ENCODE data around the gene CES5A. TPM values are rescaled to one million over a fixed set of nuclear protein-coding genes. Genes with fewer than 3 reads are reported as not detected.
"Not testable (repeated sequence)": the region's sequence is repeated elsewhere in the genome, so short reads cannot be mapped to it uniquely, and the experiment has no call there.

Gene CES5A
- total RNA-seq, 1 donor from 2014 or later = not detected

DNA sequence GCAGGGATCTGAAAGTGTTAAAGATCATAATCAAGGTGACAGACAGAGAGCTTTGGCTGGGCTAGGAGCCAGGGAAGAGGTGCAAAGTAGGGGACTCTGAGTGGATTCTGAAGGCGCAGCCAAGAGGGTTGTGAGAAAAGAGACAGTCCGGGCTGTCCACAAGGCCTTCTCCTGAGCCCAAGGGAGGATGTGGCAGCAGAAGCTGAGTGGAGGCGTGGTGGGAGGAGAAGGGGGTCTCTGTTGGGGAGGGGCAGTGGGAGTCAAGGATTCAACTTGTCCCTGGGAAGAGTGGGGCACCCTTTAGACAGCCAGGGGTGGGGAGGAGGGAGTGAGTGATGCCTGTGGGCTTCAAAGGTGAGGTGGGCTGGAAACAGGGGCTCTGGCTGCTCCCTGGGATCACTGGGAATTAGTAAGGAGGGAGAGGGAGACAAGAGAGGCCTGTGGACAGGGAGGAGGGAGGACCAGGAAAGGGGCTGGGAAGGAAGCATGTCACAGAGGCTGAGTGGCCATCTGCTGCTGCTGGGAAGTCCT, 52.8 kb downstream of the CES5A start:
- no peaks in the 10 kb centered on the region for H3K36me3 Mint-ChIP-seq (ENCODE audit: low read depth)
- TF ChIP-seq, protein P1, sequence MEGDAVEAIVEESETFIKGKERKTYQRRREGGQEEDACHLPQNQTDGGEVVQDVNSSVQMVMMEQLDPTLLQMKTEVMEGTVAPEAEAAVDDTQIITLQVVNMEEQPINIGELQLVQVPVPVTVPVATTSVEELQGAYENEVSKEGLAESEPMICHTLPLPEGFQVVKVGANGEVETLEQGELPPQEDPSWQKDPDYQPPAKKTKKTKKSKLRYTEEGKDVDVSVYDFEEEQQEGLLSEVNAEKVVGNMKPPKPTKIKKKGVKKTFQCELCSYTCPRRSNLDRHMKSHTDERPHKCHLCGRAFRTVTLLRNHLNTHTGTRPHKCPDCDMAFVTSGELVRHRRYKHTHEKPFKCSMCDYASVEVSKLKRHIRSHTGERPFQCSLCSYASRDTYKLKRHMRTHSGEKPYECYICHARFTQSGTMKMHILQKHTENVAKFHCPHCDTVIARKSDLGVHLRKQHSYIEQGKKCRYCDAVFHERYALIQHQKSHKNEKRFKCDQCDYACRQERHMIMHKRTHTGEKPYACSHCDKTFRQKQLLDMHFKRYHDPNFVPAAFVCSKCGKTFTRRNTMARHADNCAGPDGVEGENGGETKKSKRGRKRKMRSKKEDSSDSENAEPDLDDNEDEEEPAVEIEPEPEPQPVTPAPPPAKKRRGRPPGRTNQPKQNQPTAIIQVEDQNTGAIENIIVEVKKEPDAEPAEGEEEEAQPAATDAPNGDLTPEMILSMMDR (IDR thresholded peaks at IDR 0.05) = no peak
- H3K27me3 Mint-ChIP-seq (ENCODE audit: low read depth) = peaks cover 28% of the 10 kb centered on the region
- no peak for DNase-seq (ENCODE audit: low spot score)
- H3K27ac Mint-ChIP-seq (ENCODE audit: unreplicated experiment) = no peak overlapping the region
- no peaks in the 10 kb centered on the region for H3K4me1 Mint-ChIP-seq (ENCODE audit: low read depth)
- no peaks in the 10 kb centered on the region for H3K9me3 Mint-ChIP-seq (ENCODE audit: low read depth)
- H3K4me3 Mint-ChIP-seq (ENCODE audit: unreplicated experiment) = no peak overlapping the region

DNA sequence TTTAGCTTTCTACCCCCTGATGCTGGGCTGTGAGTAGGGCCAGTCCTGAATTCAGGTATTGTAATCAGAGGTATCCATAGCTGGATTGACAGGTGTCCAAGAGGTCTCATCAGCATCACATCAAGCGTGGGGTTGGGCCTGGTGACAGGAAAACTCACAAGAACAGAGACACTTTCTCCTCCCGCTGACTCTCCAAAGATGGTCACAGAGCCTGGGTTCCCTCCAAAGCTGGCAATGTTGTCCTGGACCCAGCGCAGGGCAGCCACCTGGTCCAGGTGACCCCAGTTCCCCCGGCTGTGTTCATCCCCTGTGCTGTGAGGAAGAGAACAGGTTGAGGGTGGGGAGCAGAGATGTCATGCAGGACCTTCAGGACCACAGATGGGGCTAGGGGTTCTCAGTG, 54.0 kb downstream of the CES5A start:
- H3K4me1 Mint-ChIP-seq (ENCODE audit: low read depth) = no peaks in the 10 kb centered on the region
- H3K9me3 Mint-ChIP-seq (ENCODE audit: low read depth) = no peaks in the 10 kb centered on the region
- H3K27ac Mint-ChIP-seq (ENCODE audit: unreplicated experiment) = no peak overlapping the region
- no peak overlapping the region for H3K4me3 Mint-ChIP-seq (ENCODE audit: unreplicated experiment)
- TF ChIP-seq, protein P1 (IDR thresholded peaks at IDR 0.05) = no peak
- DNase-seq (ENCODE audit: low spot score) = no peak
- no peaks in the 10 kb centered on the region for H3K36me3 Mint-ChIP-seq (ENCODE audit: low read depth)
- peaks cover 29% of the 10 kb centered on the region for H3K27me3 Mint-ChIP-seq (ENCODE audit: low read depth)

DNA sequence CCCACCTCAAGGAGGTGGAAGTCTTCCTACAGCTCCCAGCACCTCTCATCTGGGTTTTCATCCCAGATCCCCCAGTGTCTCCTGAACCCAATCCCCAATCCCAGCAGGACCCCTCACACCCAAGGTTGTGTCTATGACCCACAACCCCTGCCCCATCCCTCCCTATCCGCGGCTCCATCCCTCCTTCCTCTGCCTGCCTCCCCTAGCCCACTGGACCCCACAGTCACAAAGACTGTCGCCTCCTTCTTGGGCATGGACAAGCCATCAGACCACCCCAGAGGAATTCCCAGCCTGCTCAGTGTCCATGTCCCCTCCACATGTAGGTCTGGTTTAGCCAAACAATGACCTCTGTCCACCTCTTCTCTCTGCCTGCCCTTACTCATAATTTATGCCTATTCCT, 54.6 kb downstream of the CES5A start:
- peaks cover 29% of the 10 kb centered on the region for H3K27me3 Mint-ChIP-seq (ENCODE audit: low read depth)

DNA sequence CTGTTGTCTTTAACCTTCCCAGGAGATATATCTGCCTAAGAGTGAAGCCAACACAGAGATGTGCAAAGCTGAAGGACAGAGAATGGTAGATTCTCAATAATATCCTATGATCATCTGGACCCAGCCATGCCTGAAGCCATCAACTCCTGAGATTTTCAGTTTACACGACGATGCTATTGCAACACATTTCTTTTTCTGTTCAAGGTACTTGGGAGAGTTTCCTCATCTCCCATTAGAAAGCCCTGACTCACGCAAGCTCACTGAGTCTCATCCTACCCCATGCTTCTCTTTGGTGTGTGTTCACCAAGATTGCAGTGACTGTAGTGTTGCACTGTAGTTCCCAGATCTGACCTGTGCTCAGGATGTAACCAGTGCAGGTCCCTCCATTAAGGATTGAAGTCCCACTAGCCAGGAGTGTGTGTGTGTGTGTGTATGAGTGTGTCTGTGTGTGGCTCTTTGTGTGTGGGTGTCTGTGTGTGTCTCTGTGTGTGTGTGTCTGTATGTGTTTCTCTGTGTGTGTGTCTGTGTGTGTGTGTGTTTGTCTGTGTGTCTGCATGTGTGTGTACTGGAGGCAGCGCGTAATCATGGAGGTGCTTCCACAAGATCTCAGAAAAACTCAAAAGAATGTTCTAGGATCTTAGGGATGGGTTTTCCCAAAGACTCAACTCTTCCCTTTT, 57.8 kb downstream of the CES5A start:
- H3K9me3 Mint-ChIP-seq (ENCODE audit: low read depth) = no peaks in the 10 kb centered on the region

More for the DNA sequence above, 54.6 kb downstream of the CES5A start:
- Mint-ChIP-seq H3K9me3 (ENCODE audit: low read depth) (no peaks in the 10 kb centered on the region), H3K4me1 (ENCODE audit: low read depth) (no peaks in the 10 kb centered on the region), H3K4me3 (ENCODE audit: unreplicated experiment) (no peak overlapping the region), H3K36me3 (ENCODE audit: low read depth) (no peaks in the 10 kb centered on the region), H3K27ac (ENCODE audit: unreplicated experiment) (no peak overlapping the region)
- TF ChIP-seq, protein P1 (IDR thresholded peaks at IDR 0.05) = no peak
- DNase-seq (ENCODE audit: low spot score) = no peak

DNA sequence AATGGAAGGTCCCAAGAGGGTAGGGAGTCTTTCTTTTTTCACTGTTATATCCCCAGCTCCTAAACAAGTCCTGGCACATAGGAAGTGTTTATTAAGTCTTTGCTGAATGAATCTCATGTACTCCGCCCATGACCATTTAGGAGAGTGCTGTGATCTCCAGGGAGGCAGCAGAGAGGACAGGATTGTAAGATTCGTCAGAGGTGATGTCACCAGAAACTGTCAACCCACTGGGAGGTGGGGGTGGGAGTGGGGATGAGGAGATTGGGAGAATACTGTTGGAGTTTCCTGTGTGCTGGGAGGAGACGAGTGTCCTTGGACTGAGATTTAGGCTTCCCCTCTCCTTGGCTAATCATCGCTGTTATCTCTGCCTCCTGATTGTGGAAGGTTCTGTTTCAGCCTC, 59.0 kb downstream of the CES5A start:
- not testable (repeated sequence) for H3K9me3 Mint-ChIP-seq (ENCODE audit: low read depth); H3K36me3 Mint-ChIP-seq (ENCODE audit: low read depth); H3K4me1 Mint-ChIP-seq (ENCODE audit: low read depth); DNase-seq (ENCODE audit: low spot score); H3K4me3 Mint-ChIP-seq (ENCODE audit: unreplicated experiment); H3K27ac Mint-ChIP-seq (ENCODE audit: unreplicated experiment)
- peaks cover 26% of the 10 kb centered on the region for H3K27me3 Mint-ChIP-seq (ENCODE audit: low read depth)

More for the DNA sequence above, 57.8 kb downstream of the CES5A start:
- Mint-ChIP-seq H3K4me3 (ENCODE audit: unreplicated experiment) (no peak overlapping the region), H3K27me3 (ENCODE audit: low read depth) (peaks cover 28% of the 10 kb centered on the region), H3K4me1 (ENCODE audit: low read depth) (no peaks in the 10 kb centered on the region), H3K36me3 (ENCODE audit: low read depth) (no peaks in the 10 kb centered on the region), H3K27ac (ENCODE audit: unreplicated experiment) (no peak overlapping the region)
- TF ChIP-seq, protein P1 (IDR thresholded peaks at IDR 0.05) = no peak
- DNase-seq (ENCODE audit: low spot score) = no peak

DNA sequence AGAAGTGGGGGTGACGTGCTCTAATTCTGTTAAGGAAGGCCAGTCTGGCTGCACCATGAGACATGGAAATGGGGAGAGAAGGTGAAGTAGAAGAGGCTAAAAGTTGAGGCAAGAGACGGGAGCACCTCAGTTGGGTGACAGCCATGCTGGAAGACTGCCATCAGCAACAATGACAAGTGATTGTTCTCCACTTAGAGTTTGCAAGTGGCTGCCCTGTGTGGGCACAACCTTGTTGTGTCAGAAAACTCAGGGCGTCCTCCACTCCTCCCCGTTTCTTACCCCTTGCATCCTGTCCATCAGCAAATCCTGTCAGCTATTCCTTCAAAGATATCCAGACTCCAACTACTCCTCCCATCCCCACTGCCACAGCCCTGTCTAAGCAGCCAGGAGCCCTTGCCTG, 59.9 kb downstream of the CES5A start:
- Mint-ChIP-seq H3K27me3 (ENCODE audit: low read depth) (peaks cover 34% of the 10 kb centered on the region), H3K4me3 (ENCODE audit: unreplicated experiment) (no peak overlapping the region), H3K27ac (ENCODE audit: unreplicated experiment) (no peak overlapping the region), H3K36me3 (ENCODE audit: low read depth) (no peaks in the 10 kb centered on the region), H3K9me3 (ENCODE audit: low read depth) (no peaks in the 10 kb centered on the region), H3K4me1 (ENCODE audit: low read depth) (no peaks in the 10 kb centered on the region)
- TF ChIP-seq, protein P1 (IDR thresholded peaks at IDR 0.05) = no peak
- DNase-seq (ENCODE audit: low spot score) = no peak

DNA sequence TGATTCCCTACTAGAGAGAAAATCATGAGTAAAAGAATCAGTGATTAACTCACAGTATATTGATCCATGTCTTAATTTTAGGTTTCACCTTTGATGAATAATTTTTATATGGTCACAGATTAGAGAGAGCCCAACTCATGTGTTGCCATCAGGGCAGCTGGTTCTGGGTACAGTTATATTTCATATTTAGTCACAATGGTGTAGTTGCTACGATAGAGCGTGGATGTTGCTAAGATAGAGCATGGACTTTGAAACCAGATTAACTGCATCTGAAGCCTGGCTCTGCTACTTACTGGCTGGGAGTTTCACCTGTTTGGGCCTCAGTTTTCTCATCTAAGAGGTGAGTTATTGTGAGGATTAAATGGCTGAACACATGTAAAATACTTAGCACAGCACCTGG, 61.0 kb downstream of the CES5A start:
- not testable (repeated sequence) for H3K4me3 Mint-ChIP-seq (ENCODE audit: unreplicated experiment); H3K4me1 Mint-ChIP-seq (ENCODE audit: low read depth); DNase-seq (ENCODE audit: low spot score); H3K27ac Mint-ChIP-seq (ENCODE audit: unreplicated experiment); H3K36me3 Mint-ChIP-seq (ENCODE audit: low read depth); H3K9me3 Mint-ChIP-seq (ENCODE audit: low read depth)
- H3K27me3 Mint-ChIP-seq (ENCODE audit: low read depth) = peaks cover 43% of the 10 kb centered on the region

DNA sequence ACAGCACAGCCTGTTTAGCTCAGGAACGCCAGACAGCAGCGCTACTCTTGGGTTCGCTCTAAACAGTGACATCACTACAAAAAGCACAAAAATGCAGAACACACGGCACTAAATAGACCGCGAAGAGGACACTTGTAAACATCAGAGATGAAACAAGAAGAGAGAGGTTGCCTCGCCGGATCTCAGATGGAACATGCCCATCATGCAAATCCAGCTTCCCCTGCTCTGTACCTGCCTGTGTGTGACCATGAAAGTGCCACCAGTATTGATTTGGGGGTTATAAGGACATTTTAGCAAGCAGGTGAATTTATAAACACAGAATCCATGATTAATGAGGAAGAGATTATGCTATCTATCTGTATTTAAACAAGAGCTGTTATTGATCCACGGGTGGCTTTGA, 61.4 kb downstream of the CES5A start:
- H3K9me3 Mint-ChIP-seq (ENCODE audit: low read depth); H3K36me3 Mint-ChIP-seq (ENCODE audit: low read depth); H3K4me3 Mint-ChIP-seq (ENCODE audit: unreplicated experiment); H3K27ac Mint-ChIP-seq (ENCODE audit: unreplicated experiment); H3K4me1 Mint-ChIP-seq (ENCODE audit: low read depth); DNase-seq (ENCODE audit: low spot score): not testable (repeated sequence)
- peaks cover 41% of the 10 kb centered on the region for H3K27me3 Mint-ChIP-seq (ENCODE audit: low read depth)

Data from chondrocyte (in vitro differentiated cells).